OCI-LY1 (cell line): ENCODE data around the gene PLEKHG4B.

Source experiments
- H2AFZ ChIP-seq: fragments of 200-600 bp; sonication (generic), shearing (Covaris generic); 2 replicates; pipeline ENCODE4 v1.6.0; 2014; ENCODE audit warnings: antibody characterized with exemption, mild to moderate bottlenecking, low read length
- H3F3A ChIP-seq: fragments of 200-600 bp; sonication (generic), shearing (Covaris generic); 2 replicates; pipeline ENCODE4 v1.6.0; 2014; ENCODE audit warnings: mild to moderate bottlenecking, antibody characterized with exemption, low read length, moderate library complexity; ENCODE audit not compliant: insufficient read depth
- H3K27ac ChIP-seq: fragments of 200-600 bp; sonication (generic); 2 replicates; pipeline ENCODE4 v1.5.1; 2014; ENCODE audit warnings: low read length, mixed run types, mild to moderate bottlenecking, low read depth; ENCODE audit not compliant: poor library complexity, severe bottlenecking
- H3K27me3 ChIP-seq: fragments of 200-600 bp; sonication (generic); 2 replicates; pipeline ENCODE4 v1.6.0; 2014; ENCODE audit warnings: antibody characterized with exemption, mild to moderate bottlenecking, low read length, moderate library complexity; ENCODE audit not compliant: insufficient read depth
- H3K36me3 ChIP-seq: fragments of 200-600 bp; sonication (generic); 2 replicates; pipeline ENCODE4 v1.6.1; 2014; ENCODE audit warnings: mild to moderate bottlenecking, antibody characterized with exemption, low read length, moderate library complexity, mixed read lengths; ENCODE audit not compliant: insufficient read depth
- H3K4me1 ChIP-seq: fragments of 200-600 bp; sonication (generic); 2 replicates; pipeline ENCODE4 v1.5.1; 2014; ENCODE audit warnings: mild to moderate bottlenecking, low read length, moderate library complexity; ENCODE audit not compliant: insufficient read depth, severe bottlenecking
- H3K4me2 ChIP-seq: fragments of 200-600 bp; sonication (generic), shearing (Covaris generic); 2 replicates; pipeline ENCODE4 v1.6.1; 2014; ENCODE audit warnings: low read length
- H3K4me3 ChIP-seq: fragments of 200-600 bp; sonication (generic); 2 replicates; pipeline ENCODE4 v1.5.1; 2014; ENCODE audit warnings: low read length, low read depth, mild to moderate bottlenecking, mixed read lengths; ENCODE audit not compliant: poor library complexity, severe bottlenecking
- H3K79me2 ChIP-seq: fragments of 200-600 bp; shearing (Covaris generic); 2 replicates; pipeline ENCODE4 v1.6.1; 2016; ENCODE audit warnings: mixed run types, low read length, mixed read lengths; ENCODE audit not compliant: insufficient read depth
- H3K9ac ChIP-seq: fragments of 200-600 bp; sonication (generic), shearing (Covaris generic); 2 replicates; pipeline ENCODE4 v1.6.1; 2014; ENCODE audit warnings: mild to moderate bottlenecking, low read length, mixed read lengths
- H3K9me2 ChIP-seq: fragments of 200-600 bp; sonication (generic), shearing (Covaris generic); 2 replicates; pipeline ENCODE4 v1.6.1; 2014; ENCODE audit warnings: low read depth, mild to moderate bottlenecking, low read length, mixed read lengths
- H3K9me3 ChIP-seq: fragments of 200-600 bp; shearing (Covaris generic); 2 replicates; pipeline ENCODE4 v1.6.1; 2014; ENCODE audit warnings: low read length, mixed read lengths
- H4K20me1 ChIP-seq: fragments of 200-600 bp; sonication (generic), shearing (Covaris generic); 2 replicates; pipeline ENCODE4 v1.6.0; 2016; ENCODE audit warnings: mild to moderate bottlenecking, low read length; ENCODE audit not compliant: insufficient read depth
- CTCF ChIP-seq: fragments of 200-600 bp; sonication (generic), shearing (Covaris generic); IDR thresholded peaks from 2 replicates; pipeline ENCODE4 v1.5.1; 2017; ENCODE audit warnings: mild to moderate bottlenecking, antibody characterized with exemption, low read length, moderate library complexity, mixed read lengths
- EZH2 ChIP-seq: fragments of 200-600 bp; sonication (generic), shearing (Covaris generic); IDR thresholded peaks from 2 replicates; pipeline ENCODE4 v1.8.0; 2017; ENCODE audit warnings: borderline replicate concordance, mixed run types, mild to moderate bottlenecking, antibody characterized with exemption, low read length, moderate library complexity, mixed read lengths

Gene PLEKHG4B

DNA sequence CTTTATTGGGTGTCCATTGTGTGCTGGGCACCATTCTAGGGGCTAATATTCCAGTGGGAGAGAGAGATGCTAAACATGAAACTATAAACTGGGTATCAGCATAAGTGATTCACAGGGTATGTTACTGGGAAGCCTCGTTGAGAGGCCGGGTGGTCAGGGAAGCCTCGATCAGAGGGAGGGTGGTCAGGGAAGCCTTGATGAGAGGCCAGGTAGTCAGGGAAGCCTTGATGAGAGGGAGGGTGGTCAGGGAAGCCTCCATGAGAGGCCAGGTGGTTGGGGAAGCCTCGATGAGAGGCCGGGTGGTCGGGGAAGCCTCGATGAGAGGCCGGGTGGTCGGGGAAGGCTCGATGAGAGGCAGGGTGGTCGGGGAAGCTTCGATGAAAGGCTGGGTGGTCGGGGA, 8.9 kb upstream of the PLEKHG4B start:
- H3K27me3 ChIP-seq = peaks cover 3% of the 10 kb centered on the region
- H2AFZ ChIP-seq = no peak overlapping the region
- H3K4me1 ChIP-seq = no peaks in the 10 kb centered on the region
- peaks cover 3% of the 10 kb centered on the region; the same call in 1 of the 2 replicates for H3K36me3 ChIP-seq
- H3K4me3 ChIP-seq = no peak overlapping the region
- H3F3A ChIP-seq = no peaks in the 10 kb centered on the region
- no peaks in the 10 kb centered on the region for H3K79me2 ChIP-seq
- H3K4me2 ChIP-seq = no peak overlapping the region
- H4K20me1 ChIP-seq = no peaks in the 10 kb centered on the region
- H3K9me2 ChIP-seq = no peaks in the 10 kb centered on the region
- TF ChIP-seq CTCF = no peak
- TF ChIP-seq EZH2 = no peak
- no peak overlapping the region for H3K27ac ChIP-seq
- H3K9ac ChIP-seq = no peak overlapping the region
- H3K9me3 ChIP-seq = no peaks in the 10 kb centered on the region

DNA sequence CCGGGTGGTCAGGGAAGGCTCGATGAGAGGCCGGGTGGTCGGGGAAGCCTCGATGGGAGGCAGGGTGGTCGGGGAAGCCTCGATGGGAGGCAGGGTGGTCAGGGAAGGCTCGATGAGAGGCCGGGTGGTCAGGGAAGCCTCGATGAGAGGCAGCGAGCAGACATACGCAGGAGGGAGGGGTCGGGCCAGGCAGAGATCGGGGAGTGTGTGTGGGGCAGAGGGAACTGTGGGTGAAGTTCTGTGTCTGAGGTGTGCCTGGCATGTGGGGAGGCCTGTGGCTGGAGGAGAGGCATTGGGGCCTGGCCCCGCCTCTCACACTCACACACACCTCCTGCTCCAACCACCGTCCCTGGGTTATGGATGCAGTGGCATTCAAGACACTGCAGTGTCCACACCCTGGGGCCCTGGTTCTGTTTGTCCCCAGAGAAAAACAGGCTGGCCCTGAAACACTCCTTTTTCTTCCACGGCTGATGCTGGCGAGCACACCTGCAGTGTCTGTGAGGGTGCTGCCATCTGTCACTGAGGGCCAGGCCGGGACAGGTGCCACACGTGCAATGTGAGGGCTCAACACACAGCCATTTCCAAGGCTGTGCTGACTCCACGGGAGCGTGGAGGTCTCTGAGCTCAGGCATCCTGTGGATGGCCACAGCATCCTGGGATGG, 6.5 kb upstream of the PLEKHG4B start:
- Histone ChIP-seq H3K79me2 (no peaks in the 10 kb centered on the region), H3K4me3 (no peak overlapping the region), H2AFZ (no peak overlapping the region), H3K4me2 (no peak overlapping the region), H3K27me3 (no peaks in the 10 kb centered on the region; the same call in 1 of the 2 replicates), H3K9me2 (no peaks in the 10 kb centered on the region), H3K9ac (no peak overlapping the region), H3K27ac (no peak overlapping the region), H3K4me1 (no peaks in the 10 kb centered on the region), H3K9me3 (no peaks in the 10 kb centered on the region), H3K36me3 (peaks cover 3% of the 10 kb centered on the region; the same call in 1 of the 2 replicates), H4K20me1 (no peaks in the 10 kb centered on the region), H3F3A (no peaks in the 10 kb centered on the region)
- TF ChIP-seq EZH2 = no peak
- TF ChIP-seq CTCF = no peak

- Histone ChIP-seq H3K79me2 (no peaks in the 10 kb centered on the region), H3K9me3 (no peaks in the 10 kb centered on the region), H4K20me1 (no peaks in the 10 kb centered on the region), H2AFZ (no peak overlapping the region), H3K27ac (no peak overlapping the region), H3K9ac (no peak overlapping the region), H3K4me2 (no peak overlapping the region), H3K27me3 (peaks cover 4% of the 10 kb centered on the region; the same call in 1 of the 2 replicates), H3K36me3 (peaks cover 3% of the 10 kb centered on the region; the same call in 1 of the 2 replicates), H3K9me2 (no peaks in the 10 kb centered on the region), H3K4me3 (no peak overlapping the region), H3F3A (no peaks in the 10 kb centered on the region), H3K4me1 (no peaks in the 10 kb centered on the region)
- TF ChIP-seq CTCF (no peak), EZH2 (no peak)
Measured at GRCh38 chr5:89337-90286, 2.4 kb upstream of the PLEKHG4B start.
